HEK293 (cell line): ENCODE measurements around the gene DLGAP4.

Source experiments
- CTCF ChIA-PET: fragments of 350-600 bp; formaldehyde crosslinking; extraction: SDS; loops from one replicate; lab custom pipeline; 2021; ENCODE audit warnings: antibody characterized with exemption; lab: Yijun Ruan, JAX
- POLR2A ChIA-PET: fragments of 300-600 bp; formaldehyde crosslinking; extraction: SDS; loops from one replicate; lab custom pipeline; 2020; ENCODE audit warnings: antibody characterized with exemption, inconsistent platforms; lab: Yijun Ruan, JAX
- H3K27ac ChIP-seq: fragments of 200-500 bp; sonication (Bioruptor generic); 2 replicates; pipeline ENCODE4 v1.5.1; 2014; ENCODE audit warnings: low read depth, low read length, control low read depth, inconsistent platforms; ENCODE audit errors: extremely low read depth
- H3K36me3 ChIP-seq, 2 experiments: fragments of 200-500 bp in 1 of 2; sonication (Bioruptor generic) in 1 of 2; 1 replicate in 1 of 2; 2 replicates in 1 of 2; pipeline ENCODE4 v1.5.1; 2014 to 2017; ENCODE audit warnings: inconsistent platforms in 2 of 2, low read length in 2 of 2; ENCODE audit not compliant: control insufficient read depth in 2 of 2, insufficient read depth in 1 of 2
- H3K4me1 ChIP-seq: fragments of 200-500 bp; sonication (Bioruptor generic); 2 replicates; pipeline ENCODE4 v1.5.1; 2014; ENCODE audit warnings: mild to moderate bottlenecking, low read length, inconsistent platforms; ENCODE audit not compliant: control insufficient read depth, insufficient read depth
- H3K4me3 ChIP-seq: 2 replicates; pipeline ENCODE4 v1.5.1; 2011; ENCODE audit warnings: low read depth, mild to moderate bottlenecking, control low read depth, low read length, moderate library complexity
- H3K9me3 ChIP-seq: fragments of 200-500 bp; sonication (Bioruptor generic); 2 replicates; pipeline ENCODE4 v1.5.1; 2014; ENCODE audit warnings: low read depth, low read length, inconsistent platforms; ENCODE audit not compliant: control insufficient read depth, insufficient read depth
- EGR2 ChIP-seq: fragments of 450-650 bp; formaldehyde crosslinking; IDR thresholded peaks from 2 replicates; pipeline ENCODE4 v1.5.1; 2016; ENCODE audit warnings: low read depth, missing biosample characterization, missing genetic modification characterization
- OSR2 ChIP-seq: fragments of 450-650 bp; formaldehyde crosslinking; IDR thresholded peaks from 2 replicates; pipeline ENCODE4 v1.5.1; 2016; ENCODE audit warnings: missing biosample characterization, missing genetic modification characterization
- PRDM1 ChIP-seq: fragments of 450-650 bp; formaldehyde crosslinking; IDR thresholded peaks from 2 replicates; pipeline ENCODE4; 2016; ENCODE audit warnings: missing biosample characterization, missing genetic modification characterization
- SCRT1 ChIP-seq: fragments of 450-650 bp; formaldehyde crosslinking; IDR thresholded peaks from 2 replicates; pipeline ENCODE4 v1.5.1; 2016; ENCODE audit warnings: missing biosample characterization, missing genetic modification characterization, borderline replicate concordance
- SCRT2 ChIP-seq: fragments of 450-650 bp; formaldehyde crosslinking; IDR thresholded peaks from 2 replicates; pipeline ENCODE4 v1.5.1; 2016; ENCODE audit warnings: missing biosample characterization, missing genetic modification characterization
- TRIM28 ChIP-seq: IDR thresholded peaks from 2 replicates; pipeline ENCODE4 v1.6.1; 2011; ENCODE audit warnings: low read length, control low read depth, borderline replicate concordance
- ZBTB17 ChIP-seq: fragments of 450-650 bp; formaldehyde crosslinking; IDR thresholded peaks from 2 replicates; pipeline ENCODE4 v1.5.1; 2016; ENCODE audit warnings: missing biosample characterization, missing genetic modification characterization
- ZNF571 ChIP-seq: fragments of 450-650 bp; formaldehyde crosslinking; IDR thresholded peaks from 2 replicates; pipeline ENCODE4 v1.5.0; 2017; ENCODE audit warnings: missing biosample characterization, missing genetic modification characterization
- ZNF600 ChIP-seq: fragments of 450-650 bp; formaldehyde crosslinking; IDR thresholded peaks from 2 replicates; pipeline ENCODE4 v1.5.1; 2016; ENCODE audit warnings: missing biosample characterization, missing genetic modification characterization
- TF ChIP-seq, protein P1 (sequence below): fragments of 450-650 bp; formaldehyde crosslinking; IDR thresholded peaks from 2 replicates; pipeline ENCODE4 v1.5.1; 2016; ENCODE audit warnings: missing biosample characterization, missing genetic modification characterization
- TF ChIP-seq, protein P2 (sequence below): fragments of 450-650 bp; formaldehyde crosslinking; IDR thresholded peaks from 2 replicates; pipeline ENCODE4 v1.5.1; 2016; ENCODE audit warnings: missing biosample characterization, missing genetic modification characterization, borderline replicate concordance
- TF ChIP-seq, protein P3 (sequence below): fragments of 450-650 bp; formaldehyde crosslinking; IDR thresholded peaks from 2 replicates; pipeline ENCODE4 v1.5.1; 2016; ENCODE audit warnings: missing biosample characterization, missing genetic modification characterization
- TF ChIP-seq, protein P4 (sequence below): fragments of 450-650 bp; formaldehyde crosslinking; IDR thresholded peaks from 2 replicates; pipeline ENCODE4 v1.5.1; 2016; ENCODE audit warnings: missing biosample characterization, missing genetic modification characterization, low read depth

Gene DLGAP4

DNA sequence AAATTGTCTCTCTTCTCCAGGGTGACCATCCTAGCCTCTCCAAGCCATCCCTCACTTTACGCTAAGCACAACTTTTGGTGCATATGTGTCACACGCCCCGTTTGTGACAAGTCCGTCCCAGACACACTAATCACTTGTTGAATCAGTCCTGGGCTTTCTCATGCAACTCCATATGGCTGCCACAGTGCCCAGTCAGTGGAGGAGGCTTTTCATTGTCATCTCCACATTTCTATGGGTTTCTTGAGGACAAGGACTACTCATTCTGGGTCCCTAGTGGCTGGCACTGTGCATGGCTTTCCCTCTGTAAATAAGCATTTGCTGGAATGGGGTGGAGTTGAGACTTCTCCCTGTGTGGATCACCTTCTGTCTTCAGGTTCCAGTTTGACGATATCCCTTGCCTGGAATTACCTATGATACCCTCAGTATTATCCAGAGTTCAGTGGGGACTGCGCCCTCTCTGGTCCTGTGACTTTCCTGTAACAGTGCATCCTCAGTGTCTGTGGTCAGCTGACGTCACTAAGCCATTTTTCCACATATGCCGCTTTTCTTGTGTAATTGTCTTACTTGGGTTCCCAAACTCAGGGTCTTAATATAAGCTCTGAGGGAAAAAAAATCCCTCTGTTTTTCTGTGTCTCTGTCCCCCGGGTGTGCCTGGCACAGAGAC lies 175.4 kb downstream of the DLGAP4 start:
- ChIA-PET CTCF (interaction anchor here (0.6 kb wide), 1 partner anchor 180 kb away, joined by 3 read pairs; no protein-coding TSS in a partner anchor), POLR2A (interaction anchor here (1.0 to 1.1 kb wide), 2 partner anchors 8 to 21 kb away, joined by 3 read pairs; no protein-coding TSS in a partner anchor)
- H3K4me1 ChIP-seq, result peaks cover 14% of the 10 kb centered on the region
- H3K27ac ChIP-seq, result no peak overlapping the region
- H3K9me3 ChIP-seq, result no peaks in the 10 kb centered on the region
- no peak overlapping the region for H3K4me3 ChIP-seq
- peak; percentile 91 for TF ChIP-seq SCRT2
- TF ChIP-seq, protein P1, sequence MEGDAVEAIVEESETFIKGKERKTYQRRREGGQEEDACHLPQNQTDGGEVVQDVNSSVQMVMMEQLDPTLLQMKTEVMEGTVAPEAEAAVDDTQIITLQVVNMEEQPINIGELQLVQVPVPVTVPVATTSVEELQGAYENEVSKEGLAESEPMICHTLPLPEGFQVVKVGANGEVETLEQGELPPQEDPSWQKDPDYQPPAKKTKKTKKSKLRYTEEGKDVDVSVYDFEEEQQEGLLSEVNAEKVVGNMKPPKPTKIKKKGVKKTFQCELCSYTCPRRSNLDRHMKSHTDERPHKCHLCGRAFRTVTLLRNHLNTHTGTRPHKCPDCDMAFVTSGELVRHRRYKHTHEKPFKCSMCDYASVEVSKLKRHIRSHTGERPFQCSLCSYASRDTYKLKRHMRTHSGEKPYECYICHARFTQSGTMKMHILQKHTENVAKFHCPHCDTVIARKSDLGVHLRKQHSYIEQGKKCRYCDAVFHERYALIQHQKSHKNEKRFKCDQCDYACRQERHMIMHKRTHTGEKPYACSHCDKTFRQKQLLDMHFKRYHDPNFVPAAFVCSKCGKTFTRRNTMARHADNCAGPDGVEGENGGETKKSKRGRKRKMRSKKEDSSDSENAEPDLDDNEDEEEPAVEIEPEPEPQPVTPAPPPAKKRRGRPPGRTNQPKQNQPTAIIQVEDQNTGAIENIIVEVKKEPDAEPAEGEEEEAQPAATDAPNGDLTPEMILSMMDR (tag by site-specific recombination), result 0 out of 2 replicates have a peak, but pooled peaks have one; percentile 27
- TF ChIP-seq SCRT1 (tag by site-specific recombination), result peak; percentile 87; the same call in 1 of the 2 replicates
- TF ChIP-seq, protein P2, sequence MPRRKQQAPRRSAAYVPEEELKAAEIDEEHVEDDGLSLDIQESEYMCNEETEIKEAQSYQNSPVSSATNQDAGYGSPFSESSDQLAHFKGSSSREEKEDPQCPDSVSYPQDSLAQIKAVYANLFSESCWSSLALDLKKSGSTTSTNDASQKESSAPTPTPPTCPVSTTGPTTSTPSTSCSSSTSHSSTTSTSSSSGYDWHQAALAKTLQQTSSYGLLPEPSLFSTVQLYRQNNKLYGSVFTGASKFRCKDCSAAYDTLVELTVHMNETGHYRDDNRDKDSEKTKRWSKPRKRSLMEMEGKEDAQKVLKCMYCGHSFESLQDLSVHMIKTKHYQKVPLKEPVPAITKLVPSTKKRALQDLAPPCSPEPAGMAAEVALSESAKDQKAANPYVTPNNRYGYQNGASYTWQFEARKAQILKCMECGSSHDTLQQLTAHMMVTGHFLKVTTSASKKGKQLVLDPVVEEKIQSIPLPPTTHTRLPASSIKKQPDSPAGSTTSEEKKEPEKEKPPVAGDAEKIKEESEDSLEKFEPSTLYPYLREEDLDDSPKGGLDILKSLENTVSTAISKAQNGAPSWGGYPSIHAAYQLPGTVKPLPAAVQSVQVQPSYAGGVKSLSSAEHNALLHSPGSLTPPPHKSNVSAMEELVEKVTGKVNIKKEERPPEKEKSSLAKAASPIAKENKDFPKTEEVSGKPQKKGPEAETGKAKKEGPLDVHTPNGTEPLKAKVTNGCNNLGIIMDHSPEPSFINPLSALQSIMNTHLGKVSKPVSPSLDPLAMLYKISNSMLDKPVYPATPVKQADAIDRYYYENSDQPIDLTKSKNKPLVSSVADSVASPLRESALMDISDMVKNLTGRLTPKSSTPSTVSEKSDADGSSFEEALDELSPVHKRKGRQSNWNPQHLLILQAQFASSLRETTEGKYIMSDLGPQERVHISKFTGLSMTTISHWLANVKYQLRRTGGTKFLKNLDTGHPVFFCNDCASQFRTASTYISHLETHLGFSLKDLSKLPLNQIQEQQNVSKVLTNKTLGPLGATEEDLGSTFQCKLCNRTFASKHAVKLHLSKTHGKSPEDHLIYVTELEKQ (tag by site-specific recombination), result no peak
- no peaks in the 10 kb centered on the region for H3K36me3 ChIP-seq

DNA sequence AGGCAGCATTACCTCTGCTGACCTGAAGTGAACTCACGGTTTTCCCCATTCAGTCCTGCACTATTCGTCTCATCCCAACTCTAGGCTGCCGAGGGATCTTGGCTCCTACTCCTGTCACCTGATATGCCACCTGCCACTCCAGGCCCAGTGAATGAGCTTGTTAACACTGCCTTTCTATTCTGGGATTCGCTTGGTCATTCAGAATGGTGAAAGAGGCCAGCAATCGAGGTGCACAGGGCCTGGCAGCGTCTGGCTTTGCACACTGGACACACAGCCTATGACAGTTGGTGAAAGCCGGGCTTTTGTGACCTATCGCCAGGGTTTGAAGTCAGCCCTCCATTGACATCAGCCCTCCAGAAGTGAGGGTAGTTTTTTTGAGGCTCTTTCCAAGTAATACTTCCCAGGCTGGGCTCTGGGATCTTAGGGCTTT lies 175.9 kb downstream of the DLGAP4 start:
- CTCF ChIA-PET, result interaction anchor here (0.6 kb wide), 1 partner anchor 180 kb away, joined by 3 read pairs; no protein-coding TSS in a partner anchor
- POLR2A ChIA-PET, result interaction anchor here (1.0 to 1.1 kb wide), 2 partner anchors 9 to 22 kb away, joined by 3 read pairs; no protein-coding TSS in a partner anchor
- H3K4me3 ChIP-seq, result no peak overlapping the region
- no peak overlapping the region for H3K27ac ChIP-seq
- TF ChIP-seq, protein P3, sequence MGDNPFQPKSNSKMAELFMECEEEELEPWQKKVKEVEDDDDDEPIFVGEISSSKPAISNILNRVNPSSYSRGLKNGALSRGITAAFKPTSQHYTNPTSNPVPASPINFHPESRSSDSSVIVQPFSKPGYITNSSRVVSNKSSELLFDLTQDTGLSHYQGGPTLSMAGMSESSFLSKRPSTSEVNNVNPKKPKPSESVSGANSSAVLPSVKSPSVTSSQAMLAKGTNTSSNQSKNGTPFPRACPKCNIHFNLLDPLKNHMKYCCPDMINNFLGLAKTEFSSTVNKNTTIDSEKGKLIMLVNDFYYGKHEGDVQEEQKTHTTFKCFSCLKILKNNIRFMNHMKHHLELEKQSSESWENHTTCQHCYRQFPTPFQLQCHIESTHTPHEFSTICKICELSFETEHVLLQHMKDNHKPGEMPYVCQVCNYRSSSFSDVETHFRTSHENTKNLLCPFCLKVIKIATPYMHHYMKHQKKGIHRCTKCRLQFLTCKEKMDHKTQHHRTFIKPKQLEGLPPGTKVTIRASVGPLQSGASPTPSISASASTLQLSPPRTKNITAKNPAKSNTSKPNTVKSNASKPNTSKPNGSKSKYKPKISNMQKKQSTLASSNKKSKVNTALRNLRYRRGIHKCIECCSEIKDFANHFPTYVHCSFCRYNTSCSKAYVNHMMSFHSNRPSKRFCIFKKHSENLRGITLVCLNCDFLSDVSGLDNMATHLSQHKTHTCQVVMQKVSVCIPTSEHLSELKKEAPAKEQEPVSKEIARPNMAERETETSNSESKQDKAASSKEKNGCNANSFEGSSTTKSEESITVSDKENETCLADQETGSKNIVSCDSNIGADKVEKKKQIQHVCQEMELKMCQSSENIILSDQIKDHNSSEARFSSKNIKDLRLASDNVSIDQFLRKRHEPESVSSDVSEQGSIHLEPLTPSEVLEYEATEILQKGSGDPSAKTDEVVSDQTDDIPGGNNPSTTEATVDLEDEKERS (tag by site-specific recombination), result no peak
- TF ChIP-seq ZBTB17 (tag by site-specific recombination) (peak; percentile 84), ZNF571 (no peak), OSR2 (peak; percentile 31; the same call in 1 of the 2 replicates), TRIM28 (no peak), EGR2 (tag by site-specific recombination) (no peak), PRDM1 (tag by site-specific recombination) (peak; percentile 45), ZNF600 (tag by site-specific recombination) (peak; percentile 39; the same call in 1 of the 2 replicates)
- TF ChIP-seq, protein P4, sequence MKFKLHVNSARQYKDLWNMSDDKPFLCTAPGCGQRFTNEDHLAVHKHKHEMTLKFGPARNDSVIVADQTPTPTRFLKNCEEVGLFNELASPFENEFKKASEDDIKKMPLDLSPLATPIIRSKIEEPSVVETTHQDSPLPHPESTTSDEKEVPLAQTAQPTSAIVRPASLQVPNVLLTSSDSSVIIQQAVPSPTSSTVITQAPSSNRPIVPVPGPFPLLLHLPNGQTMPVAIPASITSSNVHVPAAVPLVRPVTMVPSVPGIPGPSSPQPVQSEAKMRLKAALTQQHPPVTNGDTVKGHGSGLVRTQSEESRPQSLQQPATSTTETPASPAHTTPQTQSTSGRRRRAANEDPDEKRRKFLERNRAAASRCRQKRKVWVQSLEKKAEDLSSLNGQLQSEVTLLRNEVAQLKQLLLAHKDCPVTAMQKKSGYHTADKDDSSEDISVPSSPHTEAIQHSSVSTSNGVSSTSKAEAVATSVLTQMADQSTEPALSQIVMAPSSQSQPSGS (tag by site-specific recombination), result no peak
- TF ChIP-seq, all 188 proteins: peak for 4
- Histone ChIP-seq H3K4me1 (peaks cover 14% of the 10 kb centered on the region), H3K36me3 (no peaks in the 10 kb centered on the region), H3K9me3 (no peaks in the 10 kb centered on the region)
